Measurements from ENCODE around the gene WWC2. TPM values are rescaled to one million over a fixed set of nuclear protein-coding genes. Genes with fewer than 3 reads are reported as not detected.

The WWC2 gene
- total RNA-seq, 1 donor from 2014 or later = 0.47 TPM

- CTCF ChIA-PET = no interaction called here
- intact Hi-C loops (cut with micrococcal nuclease) = no loop called here
- Mint-ChIP-seq H3K4me1 (no peaks in the 10 kb centered on the region), H3K4me3 (no peak overlapping the region), H3K9me3 (no peaks in the 10 kb centered on the region), H3K27me3 (peaks cover 2% of the 10 kb centered on the region), H3K27ac (no peak overlapping the region), H3K36me3 (ENCODE audit: low read depth) (no peaks in the 10 kb centered on the region)
- no peak for TF ChIP-seq CTCF (IDR thresholded peaks at IDR 0.05)
- POLR2A ChIA-PET = no interaction called here
- DNase-seq (no peak), ATAC-seq (ENCODE audit: low read depth) (no peak)
Observed at GRCh38 chr4:183286590-183287308, 187.7 kb downstream of the WWC2 start.

- CTCF ChIA-PET = no interaction called here
- intact Hi-C loops (cut with micrococcal nuclease) = no loop called here
Observed at GRCh38 chr4:183287309-183287659, 188.2 kb downstream of the WWC2 start.

GRCh38 chr4:183287677-183288076 lies 188.6 kb downstream of the WWC2 start:
- ATAC-seq (ENCODE audit: low read depth) (no peak), DNase-seq (no peak)
- Mint-ChIP-seq H3K36me3 (ENCODE audit: low read depth) (no peaks in the 10 kb centered on the region), H3K9me3 (no peaks in the 10 kb centered on the region), H3K4me1 (no peaks in the 10 kb centered on the region), H3K4me3 (no peak overlapping the region), H3K27me3 (peaks cover 2% of the 10 kb centered on the region), H3K27ac (no peak overlapping the region)
- intact Hi-C loops (cut with micrococcal nuclease) = no loop called here
- POLR2A ChIA-PET = no interaction called here
- TF ChIP-seq CTCF (IDR thresholded peaks at IDR 0.05) = no peak
- CTCF ChIA-PET = no interaction called here

More at GRCh38 chr4:183287309-183287659, 188.2 kb downstream of the WWC2 start:
- H3K36me3 Mint-ChIP-seq (ENCODE audit: low read depth) = no peaks in the 10 kb centered on the region
- no peaks in the 10 kb centered on the region for H3K9me3 Mint-ChIP-seq
- ATAC-seq (ENCODE audit: low read depth) (no peak), DNase-seq (no peak)
- no peak overlapping the region for H3K4me3 Mint-ChIP-seq
- POLR2A ChIA-PET = no interaction called here
- no peak for TF ChIP-seq CTCF (IDR thresholded peaks at IDR 0.05)
- no peaks in the 10 kb centered on the region for H3K4me1 Mint-ChIP-seq
- H3K27me3 Mint-ChIP-seq = peaks cover 2% of the 10 kb centered on the region
- no peak overlapping the region for H3K27ac Mint-ChIP-seq

- CTCF ChIA-PET = no interaction called here
Observed at GRCh38 chr4:183288955-183289354, 189.9 kb downstream of the WWC2 start.

GRCh38 chr4:183289688-183290087 lies 190.6 kb downstream of the WWC2 start:
- no peaks in the 10 kb centered on the region for H3K9me3 Mint-ChIP-seq
- TF ChIP-seq CTCF (IDR thresholded peaks at IDR 0.05) = no peak
- no peaks in the 10 kb centered on the region for H3K36me3 Mint-ChIP-seq (ENCODE audit: low read depth)
- ChIA-PET POLR2A (no interaction called here), CTCF (interaction anchor here (0.6 kb wide), 1 partner anchor 32 kb away, joined by 3 read pairs; no protein-coding TSS in a partner anchor)
- no peaks in the 10 kb centered on the region for H3K27me3 Mint-ChIP-seq
- ATAC-seq (ENCODE audit: low read depth) = no peak
- no peak overlapping the region for H3K4me3 Mint-ChIP-seq
- H3K27ac Mint-ChIP-seq = no peak overlapping the region
- H3K4me1 Mint-ChIP-seq = no peaks in the 10 kb centered on the region
- no peak for DNase-seq
- intact Hi-C loops (cut with micrococcal nuclease) = no loop called here

More at GRCh38 chr4:183288955-183289354, 189.9 kb downstream of the WWC2 start:
- no peaks in the 10 kb centered on the region for H3K36me3 Mint-ChIP-seq (ENCODE audit: low read depth)
- H3K27ac Mint-ChIP-seq = no peak overlapping the region
- H3K4me1 Mint-ChIP-seq = no peaks in the 10 kb centered on the region
- no peaks in the 10 kb centered on the region for H3K27me3 Mint-ChIP-seq
- POLR2A ChIA-PET = no interaction called here
- H3K4me3 Mint-ChIP-seq = no peak overlapping the region
- DNase-seq = no peak
- TF ChIP-seq CTCF (IDR thresholded peaks at IDR 0.05) = no peak
- H3K9me3 Mint-ChIP-seq = no peaks in the 10 kb centered on the region
- ATAC-seq (ENCODE audit: low read depth) = no peak
- intact Hi-C loops (cut with micrococcal nuclease) = no loop called here
